ENCODE data around the gene CD300LG.

GRCh38 chr17:43857957-43858600 is 11.1 kb downstream of the CD300LG start:
- TF ChIP-seq CTCF (IDR thresholded peaks at IDR 0.05) (no peak), PHF8 (IDR thresholded peaks at IDR 0.05; ENCODE audit: borderline replicate concordance, low read depth) (no peak), JUN (IDR thresholded peaks at IDR 0.05) (no peak), MAFK (IDR thresholded peaks at IDR 0.05; ENCODE audit: partially characterized antibody) (no peak), HES2 (IDR thresholded peaks at IDR 0.05) (no peak), USF2 (IDR thresholded peaks at IDR 0.05) (no peak), RCOR1 (IDR thresholded peaks at IDR 0.05; ENCODE audit: low read depth, low read length) (no peak), ELK1 (IDR thresholded peaks at IDR 0.05; ENCODE audit: low read depth, low read length) (no peak), ZFP36 (IDR thresholded peaks at IDR 0.05; ENCODE audit: borderline replicate concordance, partially characterized antibody) (no peak), POLR2A (IDR thresholded peaks at IDR 0.05; ENCODE audit: low read length) (no peak), SMC3 (IDR thresholded peaks at IDR 0.05) (no peak), RNF2 (IDR thresholded peaks at IDR 0.05; ENCODE audit: borderline replicate concordance, low read depth) (no peak), CHD2 (IDR thresholded peaks at IDR 0.05; ENCODE audit: low read length, partially characterized antibody) (no peak), RARB (CRISPR knock-in tag; IDR thresholded peaks at IDR 0.05) (no peak)
